OCI-LY3 (cell line): ENCODE results near the gene RASGRP3.

Experiments
- CTCF ChIP-seq: fragments of 200-600, 300-600 bp; sonication (generic); IDR thresholded peaks from 2 replicates; pipeline ENCODE4 v1.5.1; 2014; ENCODE audit warnings: antibody characterized with exemption, low read length, low read depth
- EZH2phosphoT487 ChIP-seq: fragments of 200-600 bp; shearing (Covaris generic); IDR thresholded peaks from 2 replicates; pipeline ENCODE4 v1.6.1; 2018; ENCODE audit warnings: antibody characterized with exemption, mixed run types, low read depth

DNA sequence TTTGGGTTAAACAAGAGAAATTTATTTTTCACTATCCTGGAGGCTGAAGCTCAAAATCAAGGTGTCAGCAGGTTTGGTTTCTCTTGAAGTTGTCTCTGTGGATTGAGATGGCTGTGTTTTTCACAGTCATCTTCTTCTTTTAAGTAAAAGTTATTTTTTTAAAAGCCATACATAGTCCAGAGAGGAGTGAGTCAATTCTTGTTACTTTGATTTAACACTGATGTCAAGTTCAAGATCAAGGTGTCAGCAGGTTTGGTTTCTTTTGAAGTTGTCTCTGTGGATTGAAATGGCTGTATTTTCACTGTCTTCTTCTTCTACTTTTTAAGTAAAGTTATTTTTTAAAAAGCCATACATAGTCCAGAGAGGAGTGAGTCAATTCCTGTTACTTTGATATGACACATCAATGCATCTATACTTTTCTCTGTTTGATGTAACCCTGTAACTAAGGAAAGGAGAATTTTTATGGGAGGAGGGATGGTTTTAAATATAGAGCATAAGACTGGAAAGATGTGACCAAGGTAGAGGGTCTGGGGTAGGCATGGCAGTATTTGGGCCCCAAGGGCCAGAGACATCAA lies 22.5 kb upstream of the RASGRP3 start:
- TF ChIP-seq CTCF: no peak
- TF ChIP-seq EZH2phosphoT487: no peak
